ENCODE results near the gene PAX7. TPM values are rescaled to one million over a fixed set of nuclear protein-coding genes. Genes with fewer than 3 reads are reported as not detected.
"Not testable (repeated sequence)": the region's sequence is repeated elsewhere in the genome, so short reads cannot be mapped to it uniquely, and the experiment has no call there.

The PAX7 gene
- polyA plus RNA-seq, 1 experiment: not detected

DNA sequence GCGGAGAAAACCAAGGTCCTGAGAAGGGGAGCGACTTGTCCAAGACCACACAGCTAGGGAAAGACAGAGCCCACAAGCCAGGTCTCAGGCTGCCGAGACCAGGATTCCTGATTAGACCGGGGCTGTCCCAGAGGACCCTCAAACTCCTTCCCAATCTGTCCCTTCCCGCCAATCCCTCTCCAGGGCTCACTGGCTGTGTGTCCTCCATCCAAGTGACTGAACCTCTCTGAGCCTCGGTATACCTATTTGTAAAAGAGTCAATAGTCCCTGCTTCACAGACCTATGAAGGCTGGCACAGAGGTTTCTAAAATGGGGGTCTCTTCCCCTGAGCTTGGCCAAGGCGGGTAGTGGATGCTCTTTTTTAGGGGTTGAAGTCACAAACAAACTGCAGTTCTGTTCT lies 56.6 kb downstream of the PAX7 start:
- CTCF ChIA-PET: no interaction called here
- DNase-seq (ENCODE audit: low read depth): no peak
- no peak overlapping the region for H3K4me3 ChIP-seq (ENCODE audit: low read depth, low read length)
- peaks cover 5% of the 10 kb centered on the region; the same call in 1 of the 2 replicates for H3K27me3 ChIP-seq (ENCODE audit: control insufficient read depth, insufficient read depth, low read length)
- TF ChIP-seq, protein P1, sequence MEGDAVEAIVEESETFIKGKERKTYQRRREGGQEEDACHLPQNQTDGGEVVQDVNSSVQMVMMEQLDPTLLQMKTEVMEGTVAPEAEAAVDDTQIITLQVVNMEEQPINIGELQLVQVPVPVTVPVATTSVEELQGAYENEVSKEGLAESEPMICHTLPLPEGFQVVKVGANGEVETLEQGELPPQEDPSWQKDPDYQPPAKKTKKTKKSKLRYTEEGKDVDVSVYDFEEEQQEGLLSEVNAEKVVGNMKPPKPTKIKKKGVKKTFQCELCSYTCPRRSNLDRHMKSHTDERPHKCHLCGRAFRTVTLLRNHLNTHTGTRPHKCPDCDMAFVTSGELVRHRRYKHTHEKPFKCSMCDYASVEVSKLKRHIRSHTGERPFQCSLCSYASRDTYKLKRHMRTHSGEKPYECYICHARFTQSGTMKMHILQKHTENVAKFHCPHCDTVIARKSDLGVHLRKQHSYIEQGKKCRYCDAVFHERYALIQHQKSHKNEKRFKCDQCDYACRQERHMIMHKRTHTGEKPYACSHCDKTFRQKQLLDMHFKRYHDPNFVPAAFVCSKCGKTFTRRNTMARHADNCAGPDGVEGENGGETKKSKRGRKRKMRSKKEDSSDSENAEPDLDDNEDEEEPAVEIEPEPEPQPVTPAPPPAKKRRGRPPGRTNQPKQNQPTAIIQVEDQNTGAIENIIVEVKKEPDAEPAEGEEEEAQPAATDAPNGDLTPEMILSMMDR (IDR thresholded peaks at IDR 0.05; ENCODE audit: insufficient read depth, low read depth, low read length): no peak
- POLR2A ChIA-PET: no interaction called here
- no peaks in the 10 kb centered on the region for H3K36me3 ChIP-seq (ENCODE audit: control insufficient read depth, insufficient read depth, low read length)

DNA sequence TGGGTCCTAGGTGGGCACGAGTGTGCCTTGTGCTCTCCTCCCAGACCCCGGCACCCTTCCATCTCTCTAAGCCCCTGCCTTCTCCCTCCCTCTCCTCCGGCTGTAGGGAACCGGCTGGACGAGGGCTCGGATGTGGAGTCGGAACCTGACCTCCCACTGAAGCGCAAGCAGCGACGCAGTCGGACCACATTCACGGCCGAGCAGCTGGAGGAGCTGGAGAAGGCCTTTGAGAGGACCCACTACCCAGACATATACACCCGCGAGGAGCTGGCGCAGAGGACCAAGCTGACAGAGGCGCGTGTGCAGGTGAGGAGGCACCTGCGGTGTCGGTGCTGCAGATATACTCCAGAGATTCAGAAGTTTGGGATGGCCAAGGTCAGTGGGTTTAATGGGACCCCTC lies 61.0 kb downstream of the PAX7 start:
- Histone ChIP-seq H3K27me3 (ENCODE audit: control insufficient read depth, insufficient read depth, low read length) (0 out of 2 replicates have a peak, but pooled peaks cover 1% of the 10 kb centered on the region), H3K4me3 (ENCODE audit: low read depth, low read length) (no peak overlapping the region), H3K36me3 (ENCODE audit: control insufficient read depth, insufficient read depth, low read length) (no peaks in the 10 kb centered on the region)
- no peak for DNase-seq (ENCODE audit: low read depth)
- TF ChIP-seq, protein P1 (IDR thresholded peaks at IDR 0.05; ENCODE audit: insufficient read depth, low read depth, low read length): no peak
- CTCF ChIA-PET: interaction anchor here (0.8 kb wide), 1 partner anchor 11 kb away, joined by 4 read pairs; no protein-coding TSS in a partner anchor
- POLR2A ChIA-PET: no interaction called here

DNA sequence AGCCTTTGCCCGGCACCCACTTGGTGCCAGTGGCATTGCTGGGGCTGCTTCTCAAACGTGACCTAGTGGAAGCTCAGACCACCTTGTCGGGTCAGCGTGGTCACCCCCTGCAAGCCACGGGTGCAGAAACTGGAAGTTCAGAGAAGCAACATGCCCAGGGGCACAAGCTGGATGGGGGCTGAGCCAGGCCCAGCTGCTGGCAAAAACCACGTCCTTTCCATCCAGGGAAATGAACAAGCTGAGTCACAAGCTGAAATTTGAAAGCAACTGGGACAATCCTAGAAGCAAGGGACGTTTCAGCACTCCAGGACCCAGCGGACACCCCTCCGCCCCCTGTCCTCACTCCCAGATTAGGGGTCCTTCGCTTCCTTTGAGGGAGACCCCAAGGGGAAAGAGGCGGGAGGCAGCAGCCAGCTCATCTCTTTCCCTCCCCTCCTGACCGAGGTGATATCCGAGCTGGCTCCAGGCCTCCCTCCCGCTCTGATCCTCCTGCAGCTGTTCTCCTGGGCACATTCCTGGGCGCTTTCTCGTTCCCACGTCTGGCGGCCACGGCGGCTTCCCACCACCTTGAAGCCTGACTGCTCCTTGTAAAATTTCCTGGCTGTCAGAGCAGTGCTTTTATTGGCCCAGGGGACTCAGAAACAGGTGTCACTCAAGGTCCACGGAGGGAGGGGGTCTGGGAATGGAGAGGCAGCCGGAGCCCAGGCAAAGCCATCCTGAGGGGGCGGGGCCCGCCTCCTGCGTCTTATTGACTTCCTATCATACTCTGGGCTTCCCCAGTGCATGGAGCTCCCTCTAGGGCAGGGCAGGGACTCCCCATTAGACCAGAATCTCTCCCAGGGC lies 62.8 kb downstream of the PAX7 start:
- POLR2A ChIA-PET: no interaction called here
- no peak for DNase-seq (ENCODE audit: low read depth)
- CTCF ChIA-PET: no interaction called here
- Histone ChIP-seq H3K4me3 (ENCODE audit: low read depth, low read length) (no peak overlapping the region), H3K27me3 (ENCODE audit: control insufficient read depth, insufficient read depth, low read length) (0 out of 2 replicates have a peak, but pooled peaks cover 1% of the 10 kb centered on the region), H3K36me3 (ENCODE audit: control insufficient read depth, insufficient read depth, low read length) (no peaks in the 10 kb centered on the region)
- TF ChIP-seq, protein P1 (IDR thresholded peaks at IDR 0.05; ENCODE audit: insufficient read depth, low read depth, low read length): no peak

DNA sequence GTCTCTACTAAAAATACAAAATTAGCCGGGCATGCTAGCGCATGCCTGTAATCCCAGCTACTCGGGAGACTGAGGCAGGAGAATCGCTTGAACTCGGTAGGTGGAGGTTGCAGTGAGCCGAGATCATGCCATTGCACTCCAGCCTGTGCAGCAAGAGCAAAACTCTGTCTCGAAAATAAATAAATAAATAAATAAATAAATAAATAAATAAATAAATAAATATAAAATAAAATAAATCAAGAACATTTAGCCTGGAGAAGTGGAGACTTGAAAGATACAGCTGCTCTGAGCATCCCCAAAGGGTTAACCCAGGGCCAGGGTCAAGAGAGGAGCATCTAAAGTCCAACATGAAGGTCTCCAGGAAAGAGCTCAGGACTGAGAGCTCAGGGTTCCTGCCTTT lies 63.6 kb downstream of the PAX7 start:
- DNase-seq (ENCODE audit: low read depth); H3K36me3 ChIP-seq (ENCODE audit: control insufficient read depth, insufficient read depth, low read length); H3K27me3 ChIP-seq (ENCODE audit: control insufficient read depth, insufficient read depth, low read length); H3K4me3 ChIP-seq (ENCODE audit: low read depth, low read length); POLR2A ChIA-PET: not testable (repeated sequence)
- CTCF ChIA-PET: interaction anchor here (0.9 to 1.0 kb wide), 2 partner anchors 13 to 127 kb away, joined by 3 read pairs; no protein-coding TSS in a partner anchor

DNA sequence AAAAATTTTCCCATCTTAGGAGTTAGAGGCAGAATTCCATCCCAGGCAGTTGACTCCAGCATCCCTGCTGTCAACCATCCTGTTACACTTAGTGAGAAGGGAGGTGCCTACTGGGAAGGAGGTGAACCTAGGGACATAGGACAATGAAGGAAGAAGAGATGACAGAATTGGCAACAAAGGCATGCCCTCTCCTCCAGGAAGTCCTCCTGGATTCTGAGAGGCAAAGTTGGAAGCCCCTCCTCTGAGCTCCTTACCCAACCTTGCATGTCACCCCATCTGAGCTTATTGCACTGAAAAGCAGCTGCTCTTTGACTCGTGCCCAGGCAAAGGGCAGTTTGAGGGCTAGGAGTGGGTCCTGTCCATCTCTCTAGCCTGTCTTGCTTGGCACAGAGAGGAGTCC lies 66.9 kb downstream of the PAX7 start:
- Histone ChIP-seq H3K27me3 (ENCODE audit: control insufficient read depth, insufficient read depth, low read length) (0 out of 2 replicates have a peak, but pooled peaks cover 1% of the 10 kb centered on the region), H3K36me3 (ENCODE audit: control insufficient read depth, insufficient read depth, low read length) (no peaks in the 10 kb centered on the region), H3K4me3 (ENCODE audit: low read depth, low read length) (no peak overlapping the region)
- CTCF ChIA-PET: no interaction called here
- no peak for DNase-seq (ENCODE audit: low read depth)
- POLR2A ChIA-PET: no interaction called here
- TF ChIP-seq, protein P1 (IDR thresholded peaks at IDR 0.05; ENCODE audit: insufficient read depth, low read depth, low read length): no peak

Data from BJ (cell line).